Retina (tissue), 1 donor: ENCODE measurements around the gene SV2A.
A peak's percentile ranks its signal among the peaks of the same experiment; 100 is the strongest.
"Not testable (repeated sequence)": the region's sequence is repeated elsewhere in the genome, so short reads cannot be mapped to it uniquely, and the experiment has no call there.

Experiments used
- DNase-seq: peaks from one replicate; pipeline ENCODE4 v3.0.0-alpha.2; 2016

The SV2A gene

GRCh38 chr1:149917571-149918144 lies at the start of gene SV2A:
Gene SV2A (minus strand): TSS chr1:149917844. CDS start chr1:149913840, 4,004 bp downstream.
- DNase-seq, result peak; percentile 81

- no peak for DNase-seq
Measured at GRCh38 chr1:149967041-149967440, 49.4 kb upstream of the SV2A start.

- DNase-seq, result no peak
Measured at GRCh38 chr1:149966405-149966804, 48.8 kb upstream of the SV2A start.

GRCh38 chr1:149965440-149965839 lies 47.8 kb upstream of the SV2A start:
- DNase-seq, result no peak

GRCh38 chr1:149963358-149963757 lies 45.7 kb upstream of the SV2A start:
- no peak for DNase-seq

- no peak for DNase-seq
Measured at GRCh38 chr1:149962736-149963135, 45.1 kb upstream of the SV2A start.

- peak; percentile 70 for DNase-seq
Measured at GRCh38 chr1:149962039-149962647, 44.5 kb upstream of the SV2A start.

- DNase-seq, result not testable (repeated sequence)
Measured at GRCh38 chr1:149957548-149957947, 39.9 kb upstream of the SV2A start.

- no peak for DNase-seq
Measured at GRCh38 chr1:149949911-149950310, 32.3 kb upstream of the SV2A start.

GRCh38 chr1:149945206-149945605 lies 27.6 kb upstream of the SV2A start:
- no peak for DNase-seq

- no peak for DNase-seq
Measured at GRCh38 chr1:149942885-149943284, 25.2 kb upstream of the SV2A start.

- DNase-seq, result peak; percentile 43
Measured at GRCh38 chr1:149942207-149942606, 24.6 kb upstream of the SV2A start.

- DNase-seq, result no peak
Measured at GRCh38 chr1:149940427-149940826, 22.8 kb upstream of the SV2A start.

GRCh38 chr1:149938668-149939003 lies 21.0 kb upstream of the SV2A start:
- DNase-seq, result not testable (repeated sequence)

- DNase-seq, result no peak
Measured at GRCh38 chr1:149937759-149938158, 20.1 kb upstream of the SV2A start.

GRCh38 chr1:149936992-149937705 lies 19.5 kb upstream of the SV2A start:
- DNase-seq, result peak; percentile 44

GRCh38 chr1:149936170-149936991 lies 18.7 kb upstream of the SV2A start, which contains the start of gene MTMR11:
Gene MTMR11 (minus strand): TSS chr1:149936879. CDS start chr1:149936647, 232 bp downstream.
- peak; percentile 47 for DNase-seq

GRCh38 chr1:149934356-149934755 lies 16.7 kb upstream of the SV2A start:
- no peak for DNase-seq

GRCh38 chr1:149933208-149933607 lies 15.6 kb upstream of the SV2A start:
- no peak for DNase-seq

- no peak for DNase-seq
Measured at GRCh38 chr1:149932474-149932873, 14.8 kb upstream of the SV2A start.

- no peak for DNase-seq
Measured at GRCh38 chr1:149931212-149931790, 13.7 kb upstream of the SV2A start.

GRCh38 chr1:149929856-149930255 lies 12.2 kb upstream of the SV2A start:
- no peak for DNase-seq

- no peak for DNase-seq
Measured at GRCh38 chr1:149928401-149928724, 10.7 kb upstream of the SV2A start.
